Globus pallidus (tissue), 1 donor: Measurements from ENCODE around the gene CENPN.
A peak's percentile ranks its signal among the peaks of the same experiment; 100 is the strongest.

ENCODE experiments used
- DNase-seq: peaks from one replicate; pipeline ENCODE4 v3.0.0-alpha.2; 2015; ENCODE audit warnings: low spot score

CENPN gene

GRCh38 chr16:81006813-81007695 is at the start of gene CENPN, which contains the start of gene CMC2:
Gene CENPN (plus strand): TSS chr16:81007214. CDS start chr16:81011940, 4,726 bp downstream.
Gene CMC2 (minus strand): TSS chr16:81006885. CDS start chr16:80997394, 9,491 bp downstream.
- DNase-seq: peak; percentile 99

GRCh38 chr16:80958284-80958683 is 48.7 kb upstream of the CENPN start:
- no peak for DNase-seq

GRCh38 chr16:80962879-80963278 is 44.1 kb upstream of the CENPN start:
- no peak for DNase-seq

- DNase-seq: no peak
Measured at GRCh38 chr16:80964351-80964750, 42.7 kb upstream of the CENPN start.

GRCh38 chr16:80966617-80967016 is 40.4 kb upstream of the CENPN start:
- no peak for DNase-seq

- no peak for DNase-seq
Measured at GRCh38 chr16:80968386-80969113, 38.5 kb upstream of the CENPN start.

GRCh38 chr16:80969114-80969484 is 37.9 kb upstream of the CENPN start:
- DNase-seq: no peak

GRCh38 chr16:80971819-80972218 is 35.2 kb upstream of the CENPN start:
- no peak for DNase-seq

GRCh38 chr16:80972611-80973010 is 34.4 kb upstream of the CENPN start:
- no peak for DNase-seq

GRCh38 chr16:80973991-80974390 is 33.0 kb upstream of the CENPN start:
- DNase-seq: no peak

GRCh38 chr16:80974649-80975376 is 32.2 kb upstream of the CENPN start:
- no peak for DNase-seq

- no peak for DNase-seq
Measured at GRCh38 chr16:80976946-80977345, 30.1 kb upstream of the CENPN start.

GRCh38 chr16:80981103-80981502 is 25.9 kb upstream of the CENPN start:
- DNase-seq: peak; percentile 21

- no peak for DNase-seq
Measured at GRCh38 chr16:80982646-80983045, 24.4 kb upstream of the CENPN start.

GRCh38 chr16:80984124-80984892 is 22.7 kb upstream of the CENPN start:
- DNase-seq: no peak

GRCh38 chr16:80985611-80986010 is 21.4 kb upstream of the CENPN start:
- no peak for DNase-seq

- no peak for DNase-seq
Measured at GRCh38 chr16:80986557-80986956, 20.5 kb upstream of the CENPN start.

- no peak for DNase-seq
Measured at GRCh38 chr16:80988756-80989155, 18.3 kb upstream of the CENPN start.

GRCh38 chr16:80989801-80990200 is 17.2 kb upstream of the CENPN start:
- no peak for DNase-seq

- DNase-seq: no peak
Measured at GRCh38 chr16:80990577-80990976, 16.4 kb upstream of the CENPN start.

GRCh38 chr16:80990978-80991377 is 16.0 kb upstream of the CENPN start:
- DNase-seq: no peak
